Stimulated activated CD4-positive, alpha-beta T cell treated with anti-CD3 and anti-CD28 coated beads, Interleukin-4, amount 100 ng/mL, for 4 hours (primary cell): Measurements from ENCODE around the gene EHBP1.

Experiments used
- DNase-seq, 2 experiments: peaks; one replicate each; pipeline ENCODE4 v3.0.0-alpha.2; 2020

Gene EHBP1

DNA sequence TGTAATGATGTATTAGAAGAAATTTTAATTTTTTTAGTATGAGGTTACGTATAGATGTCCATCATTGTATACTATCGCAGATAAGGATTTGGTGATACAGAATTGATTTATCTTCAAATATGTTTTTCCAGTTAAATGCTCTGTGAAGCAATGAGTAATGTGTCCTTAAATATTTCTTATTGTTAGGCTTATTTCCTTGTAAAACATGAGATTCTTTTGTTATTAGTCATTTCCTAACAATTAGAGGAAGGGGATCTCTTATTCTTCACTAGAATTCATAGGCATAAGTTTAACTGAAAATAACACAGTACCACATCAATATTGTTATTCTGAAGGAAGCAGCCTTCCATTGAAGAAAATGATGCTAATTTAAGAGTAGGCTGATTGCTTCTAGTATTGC is 329.7 kb downstream of the EHBP1 start:
- DNase-seq: no peak

DNA sequence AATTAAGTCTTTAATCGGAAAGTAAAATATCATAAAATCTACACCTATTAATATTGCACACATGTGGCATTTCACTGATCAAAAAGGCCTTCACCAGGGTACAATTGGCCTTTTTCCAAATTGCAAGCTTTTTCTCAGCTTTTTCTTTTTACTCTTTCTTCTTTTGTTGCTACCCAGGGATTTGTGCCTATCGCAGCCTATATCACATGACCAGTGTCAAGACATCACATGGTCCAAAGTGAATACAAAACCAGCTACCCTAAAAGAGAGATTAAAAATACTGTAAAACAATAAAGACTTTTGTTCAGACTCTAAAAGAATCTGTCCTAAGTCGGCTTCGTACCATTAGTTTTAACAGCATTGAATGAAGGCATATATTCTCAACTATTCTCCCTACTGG is 330.1 kb downstream of the EHBP1 start:
- DNase-seq: no peak

GRCh38 chr2:63038034-63038433 is 332.5 kb downstream of the EHBP1 start:
- no peak for DNase-seq

DNA sequence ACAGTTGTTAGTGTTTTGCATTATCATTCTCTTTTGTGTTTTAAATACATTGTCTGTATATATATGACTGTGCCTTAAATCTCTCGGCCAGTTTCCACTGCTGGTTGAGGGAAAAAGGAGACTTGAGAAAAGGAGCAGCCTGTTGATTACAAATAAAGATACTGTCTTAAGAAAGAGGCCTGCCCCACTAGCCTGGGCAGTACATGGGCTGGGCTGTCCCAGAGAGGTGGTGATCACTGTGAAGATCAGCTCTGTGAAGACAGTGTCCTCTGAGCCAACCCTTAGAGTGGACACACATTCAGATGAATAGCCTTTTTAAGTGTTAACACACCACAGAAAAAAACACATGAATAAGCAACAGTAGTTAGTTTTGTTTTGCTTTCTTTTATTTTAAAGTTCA is 335.1 kb downstream of the EHBP1 start:
- no peak for DNase-seq

GRCh38 chr2:63041592-63041991 is 336.1 kb downstream of the EHBP1 start:
- no peak for DNase-seq

GRCh38 chr2:63044362-63045327 is 339.1 kb downstream of the EHBP1 start:
- no peak for DNase-seq

DNA sequence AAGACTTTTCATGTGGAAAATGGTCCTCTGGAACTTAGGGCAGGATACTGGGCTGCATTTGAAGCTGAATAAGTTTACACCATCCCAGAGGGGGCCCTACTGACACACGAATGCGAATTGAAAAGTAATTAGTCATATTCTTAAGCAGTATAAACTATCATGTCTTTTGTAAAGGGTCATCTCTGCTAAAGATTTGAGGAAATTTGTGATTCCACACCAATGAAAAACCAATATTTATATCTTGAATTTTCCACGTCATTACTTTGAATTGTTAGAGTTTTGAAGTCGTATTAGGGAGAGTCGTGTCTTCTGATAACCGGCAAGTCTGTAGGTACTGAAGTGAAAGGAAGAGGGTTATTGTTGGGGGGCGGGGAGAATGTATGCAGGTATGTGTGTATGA is 341.0 kb downstream of the EHBP1 start:
- no peak for DNase-seq

DNA sequence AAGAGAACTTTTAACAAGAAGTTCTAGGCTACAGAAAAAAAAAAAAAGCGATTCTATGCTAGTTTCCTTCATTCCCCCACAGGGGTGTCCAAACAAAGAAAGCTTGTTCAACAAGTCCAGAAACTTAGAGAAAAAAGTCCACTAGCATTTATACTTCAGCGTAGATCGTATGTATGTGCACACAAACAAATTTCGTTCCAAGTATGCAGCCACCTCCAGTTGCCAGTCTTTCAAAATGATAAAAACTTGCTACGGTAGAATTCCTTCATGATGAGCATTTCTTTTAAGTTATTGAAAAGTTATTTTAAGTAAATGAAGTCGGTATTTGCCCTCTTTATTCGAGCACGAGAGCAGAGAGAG is 341.4 kb downstream of the EHBP1 start:
- DNase-seq: no peak

GRCh38 chr2:63047321-63048279 is 342.1 kb downstream of the EHBP1 start:
- no peak for DNase-seq

DNA sequence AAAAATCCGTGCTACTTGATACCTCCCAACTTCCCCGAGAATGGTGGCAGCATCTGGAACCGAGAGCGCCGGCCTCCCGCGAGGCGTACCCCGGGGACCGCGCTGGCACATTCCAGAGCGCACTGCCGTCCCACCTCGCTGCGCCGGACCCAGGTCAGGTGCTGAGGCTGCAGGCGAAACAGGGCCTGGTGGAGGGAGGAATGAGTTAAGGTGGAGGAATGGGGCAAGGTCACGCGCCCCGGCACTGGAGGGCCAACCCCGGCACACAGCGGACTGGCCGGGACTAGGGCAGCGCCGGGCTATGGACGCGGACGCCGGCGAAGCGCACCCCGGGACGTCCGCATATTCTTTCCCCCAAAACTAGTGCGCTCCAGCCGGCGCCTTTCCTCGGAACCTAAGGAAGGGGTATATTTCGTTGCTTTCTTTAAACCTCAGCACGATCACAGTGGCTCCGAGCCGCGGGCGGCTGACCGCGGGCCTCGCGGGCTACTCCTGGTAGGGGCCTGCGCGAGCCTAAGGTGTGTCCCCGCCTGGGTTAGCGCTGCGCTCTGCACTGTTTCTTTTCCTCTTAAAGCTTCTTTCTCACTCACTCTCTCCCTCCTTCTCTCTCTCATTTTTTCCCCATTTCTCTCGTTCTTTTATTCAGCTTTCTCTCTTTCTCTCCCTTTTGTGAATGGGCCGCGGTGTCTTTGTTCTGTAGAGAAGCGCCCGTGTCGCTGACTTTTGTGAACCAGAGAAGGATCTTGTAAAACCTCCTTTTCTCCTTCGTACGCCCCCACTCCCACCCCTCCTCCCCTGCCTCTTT is 343.1 kb downstream of the EHBP1 start:
- DNase-seq: no peak

DNA sequence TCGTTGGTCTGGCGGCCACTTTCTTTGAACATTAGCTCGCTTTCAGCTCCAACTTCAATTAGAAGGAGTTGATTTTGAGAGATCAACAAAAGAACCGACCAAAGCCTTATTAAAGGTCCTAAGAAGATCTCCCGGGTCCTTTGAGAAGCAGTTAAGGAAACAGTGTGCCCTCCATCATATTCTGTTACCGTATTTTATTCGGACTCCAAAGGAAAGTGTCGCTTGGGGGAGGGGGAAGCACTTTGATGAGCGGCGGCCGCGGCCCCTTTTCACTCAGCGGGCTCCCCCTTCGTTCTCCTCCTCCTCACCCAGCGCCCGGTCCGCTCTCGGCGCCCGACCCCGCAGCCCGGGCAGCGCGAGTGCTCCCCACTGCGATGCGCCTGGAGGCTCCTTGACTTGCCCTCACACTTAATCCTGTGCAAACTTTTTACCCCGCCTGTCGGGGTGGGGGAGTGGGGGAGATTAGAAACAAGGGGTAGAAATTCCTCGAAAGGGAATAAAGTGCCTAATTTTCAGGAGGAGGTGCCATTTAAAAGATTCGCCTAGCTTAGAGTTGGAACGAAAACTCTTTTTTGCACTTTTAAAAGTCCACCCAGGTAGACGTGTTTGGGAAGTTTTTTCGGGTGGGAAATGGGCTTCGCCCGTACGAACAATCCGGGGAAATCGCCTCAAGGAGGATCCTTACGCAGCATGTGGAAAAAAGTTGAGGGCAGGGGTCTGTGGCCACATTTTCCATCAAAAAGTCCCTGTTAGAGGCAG is 343.9 kb downstream of the EHBP1 start:
- DNase-seq: no peak

GRCh38 chr2:63049970-63050333 is 344.4 kb downstream of the EHBP1 start:
- no peak for DNase-seq

GRCh38 chr2:63050334-63051041 is 345.0 kb downstream of the EHBP1 start, which contains the start of gene OTX1:
OTX1 (plus strand) TSS chr2:63050830; CDS start chr2:63052991, 2,161 bp downstream.
- DNase-seq: peak; percentile 48 to 51

DNA sequence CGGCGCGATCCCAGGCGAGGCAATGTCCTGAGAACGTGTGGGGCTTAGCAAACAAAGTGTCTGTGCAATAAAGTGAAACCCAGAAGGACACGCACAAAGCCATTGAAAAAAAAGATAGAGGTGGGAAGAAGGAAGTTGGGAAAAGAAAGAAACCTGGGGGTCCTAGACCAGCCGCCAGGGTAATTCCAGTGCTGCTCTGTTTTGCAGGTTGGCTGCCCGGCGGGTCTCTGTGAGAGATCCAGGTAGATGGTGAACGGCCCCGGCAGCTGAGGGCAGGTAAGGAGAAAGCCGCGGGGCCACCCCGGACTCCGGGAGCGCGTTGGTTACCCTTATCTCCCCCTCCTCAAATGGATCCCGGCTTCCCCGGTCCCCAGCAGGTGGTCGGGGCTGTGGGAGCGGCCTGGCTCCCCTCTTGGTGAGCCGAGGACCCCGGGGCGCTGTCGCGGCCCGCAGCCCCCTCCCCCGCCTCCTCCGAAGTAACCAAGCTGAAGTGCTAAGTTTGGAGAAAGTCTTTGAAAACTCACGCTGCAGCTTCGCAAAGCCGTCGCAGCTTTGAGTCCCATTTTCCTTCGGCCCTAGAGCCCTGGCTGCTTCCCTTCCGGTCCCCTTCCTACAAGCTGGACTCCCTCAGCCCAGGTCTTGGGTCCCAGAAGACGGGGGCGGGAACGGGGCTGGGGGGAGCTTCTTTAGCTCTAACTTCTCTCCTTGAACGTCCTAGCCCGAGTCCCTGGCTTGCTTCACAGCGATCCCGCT is 345.7 kb downstream of the EHBP1 start:
- DNase-seq: no peak

DNA sequence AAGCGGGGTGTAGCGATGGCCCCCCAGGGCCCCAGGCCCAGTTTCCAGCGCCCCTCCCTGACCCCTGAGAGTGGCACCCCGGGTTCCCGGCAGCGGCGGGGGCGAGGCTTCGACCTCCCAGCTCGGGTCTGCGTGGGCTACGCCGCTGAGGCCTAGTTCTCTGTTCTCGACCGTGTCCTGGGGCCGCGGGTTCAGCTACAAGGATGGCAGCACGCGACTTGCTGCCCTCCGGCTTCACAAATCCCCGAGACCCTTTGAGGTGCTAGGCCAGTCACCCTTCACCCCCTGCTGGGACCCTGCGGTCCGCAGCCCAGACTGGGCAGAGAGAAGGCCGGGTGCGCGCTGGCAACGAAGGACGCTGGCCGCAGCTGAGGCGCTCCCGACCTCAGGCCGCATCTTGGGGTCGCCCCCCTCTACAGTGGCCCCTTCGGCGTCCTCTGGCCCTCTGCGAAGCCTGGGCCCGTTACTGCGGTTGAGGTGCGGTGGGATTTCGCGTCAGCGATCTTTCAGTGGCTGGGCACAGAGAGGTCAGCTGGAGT is 346.4 kb downstream of the EHBP1 start:
- DNase-seq: no peak

DNA sequence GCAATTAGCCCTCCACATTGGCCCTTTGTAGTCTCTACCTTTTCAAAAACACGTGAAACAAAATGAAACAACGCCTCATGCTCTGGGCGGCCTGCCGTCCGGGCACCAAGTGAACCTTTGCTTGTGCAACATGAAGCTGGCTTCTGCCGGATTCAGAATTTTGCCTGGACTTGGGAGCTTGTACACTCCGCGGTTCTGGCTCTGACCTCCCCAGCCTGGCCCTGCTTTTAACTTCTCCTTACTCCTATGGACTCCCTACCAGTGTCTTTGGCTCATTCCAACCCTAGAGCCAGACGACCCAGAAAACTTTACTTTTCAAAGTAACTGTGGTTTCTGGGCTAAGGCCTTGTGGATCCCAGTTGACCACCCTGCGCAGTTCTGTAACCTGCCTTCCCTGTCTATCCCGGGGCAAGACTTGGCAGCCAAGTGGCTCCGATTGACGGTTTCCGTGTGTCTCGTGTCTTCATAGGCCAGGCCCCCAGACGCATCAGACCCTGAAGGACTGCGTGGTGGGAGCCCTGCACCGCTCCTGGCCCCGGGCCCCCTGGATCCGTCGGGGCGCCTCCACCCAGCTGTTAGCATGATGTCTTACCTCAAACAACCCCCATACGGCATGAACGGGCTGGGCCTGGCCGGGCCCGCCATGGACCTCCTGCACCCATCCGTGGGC is 347.0 kb downstream of the EHBP1 start:
- DNase-seq: no peak

- no peak for DNase-seq
These were observed 347.8 kb downstream of the EHBP1 start for GRCh38 chr2:63053081-63053888.

DNA sequence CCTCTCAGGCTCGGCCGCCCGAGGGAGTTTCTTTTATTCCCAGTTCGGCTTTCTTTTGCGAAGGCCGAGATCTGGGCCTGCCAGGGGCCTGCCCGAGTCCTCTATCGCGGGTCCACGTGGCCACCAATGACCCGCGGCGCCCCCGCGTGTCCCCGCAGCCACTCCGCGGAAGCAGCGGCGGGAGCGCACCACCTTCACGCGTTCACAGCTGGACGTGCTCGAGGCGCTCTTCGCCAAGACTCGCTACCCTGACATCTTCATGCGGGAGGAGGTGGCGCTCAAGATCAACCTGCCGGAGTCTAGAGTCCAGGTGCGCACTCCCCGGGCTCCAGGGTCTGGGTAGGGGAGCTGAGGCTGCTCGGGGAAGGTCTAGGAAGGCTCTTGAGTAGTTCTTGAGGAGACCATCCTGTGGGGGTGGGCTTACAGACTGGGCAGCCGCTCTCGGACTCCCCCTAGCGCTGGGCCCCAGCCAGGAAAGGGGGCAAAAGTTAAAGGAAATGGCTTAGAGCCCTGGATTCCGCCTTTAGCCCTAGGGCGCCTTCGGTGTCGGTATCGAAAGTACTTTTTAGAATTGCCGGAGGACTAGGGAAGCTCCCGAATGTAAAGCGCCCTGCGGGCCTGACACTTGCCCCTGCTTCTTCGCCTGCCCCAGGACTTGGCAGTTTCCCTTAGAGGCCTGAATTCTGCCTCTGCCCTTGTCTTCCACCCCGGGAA is 348.5 kb downstream of the EHBP1 start:
- no peak for DNase-seq
